SK-N-SH treated with all-trans-retinoic acid at 6 μM for 48 hours (cell line): ENCODE results near the gene SPINK13.

Experiments used
- BACH2 ChIP-seq: fragments of 250-450 bp; sonication (Bioruptor Pico); IDR thresholded peaks from 2 replicates; pipeline ENCODE4 v1.9.0; 2021; ENCODE audit warnings: mild to moderate bottlenecking, borderline replicate concordance
- CSDC2 ChIP-seq: fragments of 250-450 bp; sonication (Bioruptor Pico); IDR thresholded peaks from 2 replicates; pipeline ENCODE4 v1.5.0; 2020; ENCODE audit warnings: mild to moderate bottlenecking, moderate library complexity
- ESRRG ChIP-seq: fragments of 250-450 bp; sonication (Bioruptor Pico); IDR thresholded peaks from 2 replicates; pipeline ENCODE4 v1.6.1; 2021; ENCODE audit warnings: mild to moderate bottlenecking
- ISL1 ChIP-seq: fragments of 250-450 bp; sonication (Bioruptor Pico); IDR thresholded peaks from 2 replicates; pipeline ENCODE4 v2.1.2; 2022; ENCODE audit warnings: mild to moderate bottlenecking, moderate library complexity
- OSR1 ChIP-seq: fragments of 250-450 bp; sonication (Bioruptor Pico); IDR thresholded peaks from 2 replicates; pipeline ENCODE4 v1.8.0; 2022; ENCODE audit warnings: moderate library complexity, mild to moderate bottlenecking, inconsistent platforms
- PATZ1 ChIP-seq: fragments of 250-450 bp; sonication (Bioruptor Pico); IDR thresholded peaks from 2 replicates; pipeline ENCODE4 v1.8.0; 2020; ENCODE audit warnings: mild to moderate bottlenecking, moderate library complexity, borderline replicate concordance
- PPARA ChIP-seq: fragments of 250-450 bp; sonication (Bioruptor Pico); IDR thresholded peaks from 2 replicates; pipeline ENCODE4 v1.5.0; 2020; ENCODE audit warnings: mild to moderate bottlenecking, borderline replicate concordance
- RARB ChIP-seq: fragments of 250-450 bp; sonication (Bioruptor Pico); IDR thresholded peaks from 2 replicates; pipeline ENCODE4 v1.8.0; 2021; ENCODE audit warnings: mild to moderate bottlenecking, moderate library complexity
- TCF4 ChIP-seq: fragments of 250-450 bp; sonication (Bioruptor Pico); IDR thresholded peaks from 2 replicates; pipeline ENCODE4 v1.8.0; 2021; ENCODE audit warnings: mild to moderate bottlenecking, moderate library complexity, borderline replicate concordance
- ZFP3 ChIP-seq: fragments of 250-450 bp; sonication (Bioruptor Pico); IDR thresholded peaks from 2 replicates; pipeline ENCODE4 v1.5.0; 2020; ENCODE audit warnings: mild to moderate bottlenecking, moderate library complexity
- ZFP30 ChIP-seq: fragments of 450-650 bp; formaldehyde crosslinking; IDR thresholded peaks from 2 replicates; pipeline ENCODE4 v1.5.0; 2022; ENCODE audit warnings: mild to moderate bottlenecking, moderate library complexity
- ZNF565 ChIP-seq: fragments of 450-650 bp; formaldehyde crosslinking; conservative IDR thresholded peaks from 2 replicates; pipeline ENCODE4 v1.5.0; 2020; ENCODE audit warnings: low read depth, mild to moderate bottlenecking, moderate library complexity
- ZNF8 ChIP-seq: fragments of 450-650 bp; formaldehyde crosslinking; IDR thresholded peaks from 2 replicates; pipeline ENCODE4 v1.5.0; 2020; ENCODE audit warnings: mild to moderate bottlenecking, moderate library complexity

GRCh38 chr5:148221508-148221907 lies 47.1 kb upstream of the SPINK13 start:
- TF ChIP-seq ZFP30, result no peak
- no peak for TF ChIP-seq ZNF8 (CRISPR knock-in tag)
- no peak for TF ChIP-seq OSR1 (CRISPR knock-in tag)
- TF ChIP-seq ZNF565 (CRISPR knock-in tag), result no peak
- TF ChIP-seq BACH2, result no peak
- TF ChIP-seq PPARA, result no peak
- TF ChIP-seq PATZ1 (CRISPR knock-in tag), result no peak
- TF ChIP-seq ZFP3 (CRISPR knock-in tag), result no peak
- TF ChIP-seq RARB (CRISPR knock-in tag), result no peak
- no peak for TF ChIP-seq ISL1
- no peak for TF ChIP-seq CSDC2 (CRISPR knock-in tag)
- TF ChIP-seq TCF4 (CRISPR knock-in tag), result no peak
- TF ChIP-seq ESRRG (CRISPR knock-in tag), result no peak
